ENCODE data around the gene ADAM8. TPM values are rescaled to one million over a fixed set of nuclear protein-coding genes. Genes with fewer than 3 reads are reported as not detected.

ADAM8 gene
- total RNA-seq, 4 donors from 2014 or later, result 0.90 to 2.1 (median 1.2) TPM

DNA sequence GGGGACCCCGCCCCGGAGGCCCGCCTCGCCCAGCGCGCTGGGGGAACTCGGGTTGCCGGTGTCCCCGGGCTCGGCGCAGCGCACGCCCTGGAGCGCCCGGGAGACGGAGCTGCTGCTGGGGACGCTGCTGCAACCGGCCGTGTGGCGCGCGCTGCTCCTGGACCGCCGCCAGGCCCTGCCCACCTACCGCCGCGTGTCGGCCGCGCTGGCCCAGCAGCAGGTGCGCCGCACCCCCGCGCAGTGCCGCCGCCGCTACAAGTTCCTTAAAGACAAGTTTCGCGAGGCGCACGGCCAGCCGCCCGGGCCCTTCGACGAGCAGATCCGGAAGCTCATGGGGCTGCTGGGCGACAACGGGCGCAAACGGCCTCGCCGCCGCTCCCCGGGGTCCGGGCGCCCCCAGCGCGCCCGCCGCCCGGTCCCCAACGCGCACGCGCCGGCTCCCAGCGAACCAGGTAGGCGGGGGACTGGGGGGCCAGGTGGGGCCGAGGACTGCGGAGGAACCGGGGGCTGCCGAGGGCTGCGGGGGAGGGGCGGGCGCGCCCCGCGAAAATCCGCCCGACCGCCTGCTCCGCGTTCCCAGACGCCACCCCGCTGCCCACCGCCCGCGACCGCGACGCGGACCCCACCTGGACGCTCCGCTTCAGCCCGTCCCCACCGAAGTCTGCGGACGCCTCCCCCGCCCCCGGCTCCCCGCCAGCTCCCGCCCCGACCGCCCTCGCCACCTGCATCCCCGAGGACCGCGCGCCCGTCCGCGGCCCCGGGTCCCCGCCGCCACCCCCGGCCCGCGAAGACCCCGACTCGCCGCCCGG, 46.1 kb downstream of the ADAM8 start:
- DNase-seq, result no peak
- Histone ChIP-seq H3K4me3 (no peak overlapping the region), H3K9me3 (no peaks in the 10 kb centered on the region), H3K27me3 (peaks cover 64 to 76% (median 64%) of the 10 kb centered on the region in 3 donors), H3K27ac (no peak overlapping the region), H3K36me3 (no peaks in the 10 kb centered on the region), H3K4me1 (no peaks in the 10 kb centered on the region)
- TF ChIP-seq, protein P1, sequence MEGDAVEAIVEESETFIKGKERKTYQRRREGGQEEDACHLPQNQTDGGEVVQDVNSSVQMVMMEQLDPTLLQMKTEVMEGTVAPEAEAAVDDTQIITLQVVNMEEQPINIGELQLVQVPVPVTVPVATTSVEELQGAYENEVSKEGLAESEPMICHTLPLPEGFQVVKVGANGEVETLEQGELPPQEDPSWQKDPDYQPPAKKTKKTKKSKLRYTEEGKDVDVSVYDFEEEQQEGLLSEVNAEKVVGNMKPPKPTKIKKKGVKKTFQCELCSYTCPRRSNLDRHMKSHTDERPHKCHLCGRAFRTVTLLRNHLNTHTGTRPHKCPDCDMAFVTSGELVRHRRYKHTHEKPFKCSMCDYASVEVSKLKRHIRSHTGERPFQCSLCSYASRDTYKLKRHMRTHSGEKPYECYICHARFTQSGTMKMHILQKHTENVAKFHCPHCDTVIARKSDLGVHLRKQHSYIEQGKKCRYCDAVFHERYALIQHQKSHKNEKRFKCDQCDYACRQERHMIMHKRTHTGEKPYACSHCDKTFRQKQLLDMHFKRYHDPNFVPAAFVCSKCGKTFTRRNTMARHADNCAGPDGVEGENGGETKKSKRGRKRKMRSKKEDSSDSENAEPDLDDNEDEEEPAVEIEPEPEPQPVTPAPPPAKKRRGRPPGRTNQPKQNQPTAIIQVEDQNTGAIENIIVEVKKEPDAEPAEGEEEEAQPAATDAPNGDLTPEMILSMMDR (IDR thresholded peaks at IDR 0.05 in 4 of 5, conservative IDR thresholded peaks at IDR 0.05 in 1 of 5), result no peak
- TF ChIP-seq POLR2A (IDR thresholded peaks at IDR 0.05), result no peak
- in situ Hi-C loops (cut with MboI; ENCODE audit: low sequenced_read_pairs in 4 of 4) (no loop called here), intact Hi-C loops (cut with DNase I; ENCODE audit: low total_unique reads) (no loop called here)
- no peak for ATAC-seq

DNA sequence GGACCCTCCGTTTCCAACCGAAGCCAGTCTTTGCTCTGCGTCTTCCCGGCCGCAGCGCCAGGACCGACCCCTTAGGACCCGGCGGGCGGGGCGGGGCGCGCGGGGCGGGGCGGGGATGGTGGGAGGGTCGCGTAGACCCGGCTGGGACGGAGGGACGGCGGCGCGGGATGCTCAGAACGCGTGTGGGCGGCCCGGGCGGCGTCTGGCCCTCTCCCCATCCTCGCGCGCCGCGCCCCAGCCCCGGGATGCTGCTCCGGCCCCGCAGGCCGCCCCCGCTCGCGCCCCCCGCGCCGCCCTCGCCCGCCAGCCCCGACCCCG, 46.7 kb downstream of the ADAM8 start, which contains the start of gene UTF1:
TSS of gene UTF1 (plus strand) at position 174 of the 318 bp plus-strand sequence. CDS start at position 246, 72 bp downstream.
- H3K4me3 ChIP-seq, result no peak within 1 kb of the TSS
- no peak for ATAC-seq
- in situ Hi-C loops (cut with MboI; ENCODE audit: low sequenced_read_pairs in 4 of 4) (no loop called here), intact Hi-C loops (cut with DNase I; ENCODE audit: low total_unique reads) (no loop called here)
- no peaks in the 10 kb centered on the region for H3K36me3 ChIP-seq
- no peak for TF ChIP-seq POLR2A (IDR thresholded peaks at IDR 0.05)
- TF ChIP-seq, protein P1 (IDR thresholded peaks at IDR 0.05 in 4 of 5, conservative IDR thresholded peaks at IDR 0.05 in 1 of 5), result no peak
- H3K4me1 ChIP-seq, result no peaks in the 10 kb centered on the region
- H3K9me3 ChIP-seq, result no peaks in the 10 kb centered on the region
- DNase-seq, result no peak
- peaks cover 61 to 79% (median 63%) of the 10 kb centered on the region in 3 donors for H3K27me3 ChIP-seq
- no peak within 1 kb of the TSS for H3K27ac ChIP-seq

DNA sequence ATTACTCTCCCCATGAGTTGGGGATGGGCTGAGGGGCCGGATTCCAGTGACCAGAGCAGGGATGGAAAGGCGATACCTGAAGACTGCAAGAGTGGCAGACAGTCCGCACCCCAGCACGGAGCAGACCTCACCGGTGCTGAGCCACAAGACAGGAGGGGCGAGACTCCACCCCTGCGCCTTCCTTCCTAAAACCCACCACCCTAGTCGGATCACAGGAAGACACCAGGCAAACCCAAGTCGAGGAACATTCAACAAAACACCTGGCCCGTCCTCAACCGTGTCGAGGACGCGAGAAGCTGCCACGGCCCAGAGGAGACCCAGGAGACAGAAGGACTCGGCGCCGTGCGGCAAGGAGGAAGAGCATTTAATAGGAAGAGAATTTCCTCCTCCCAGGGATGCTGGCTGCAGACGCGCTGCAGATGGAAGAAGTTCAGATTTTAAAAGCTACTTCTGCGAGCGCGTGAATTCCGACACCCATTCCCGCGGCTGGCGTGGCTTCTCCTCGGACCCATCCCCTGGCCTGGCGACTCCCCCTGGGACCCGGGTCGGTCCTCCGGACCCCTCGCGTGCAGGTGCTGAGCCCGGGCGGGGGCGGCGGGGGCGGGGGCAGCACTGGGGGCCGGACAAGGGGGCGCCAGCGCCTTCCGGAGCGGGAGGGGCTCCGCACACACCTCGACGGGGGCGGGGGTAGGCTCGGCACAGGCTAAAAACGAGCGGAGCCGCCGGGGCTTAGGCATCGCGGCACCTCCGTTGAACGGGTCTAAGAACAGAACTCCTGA, 47.2 kb downstream of the ADAM8 start:
- Histone ChIP-seq H3K9me3 (no peaks in the 10 kb centered on the region), H3K27ac (no peak overlapping the region), H3K4me1 (no peaks in the 10 kb centered on the region), H3K27me3 (peaks cover 64 to 84% (median 68%) of the 10 kb centered on the region in 3 donors), H3K36me3 (no peaks in the 10 kb centered on the region), H3K4me3 (no peak overlapping the region)
- no peak for ATAC-seq
- intact Hi-C loops (cut with DNase I; ENCODE audit: low total_unique reads), result no loop called here
- in situ Hi-C loops (cut with MboI; ENCODE audit: low sequenced_read_pairs in 4 of 4), result no loop called here
- TF ChIP-seq, protein P1 (IDR thresholded peaks at IDR 0.05 in 4 of 5, conservative IDR thresholded peaks at IDR 0.05 in 1 of 5), result no peak
- TF ChIP-seq POLR2A (IDR thresholded peaks at IDR 0.05), result no peak
- no peak for DNase-seq

DNA sequence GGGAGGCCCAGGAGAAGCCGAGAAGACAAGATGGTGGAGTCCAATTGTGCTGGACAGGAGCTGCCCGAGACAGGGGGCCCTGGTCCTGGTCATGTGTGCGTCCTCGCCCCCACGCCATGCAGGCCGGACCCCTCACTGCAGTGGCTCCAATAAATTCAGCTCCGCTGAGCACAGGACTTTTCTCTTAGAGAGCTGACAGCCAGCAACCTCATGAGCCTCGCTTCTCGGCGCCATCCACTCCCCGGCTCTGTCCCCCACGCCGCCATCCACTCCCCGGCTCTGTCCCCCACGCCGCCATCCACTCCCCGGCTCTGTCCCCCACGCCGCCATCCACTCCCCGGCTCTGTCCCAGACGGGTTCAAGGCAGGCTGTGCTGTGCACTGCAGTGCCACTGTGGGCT, 49.4 kb downstream of the ADAM8 start:
- Histone ChIP-seq H3K4me3 (no peak overlapping the region), H3K36me3 (no peaks in the 10 kb centered on the region), H3K27me3 (peaks cover 48 to 70% (median 60%) of the 10 kb centered on the region in 3 donors), H3K4me1 (no peaks in the 10 kb centered on the region), H3K9me3 (no peaks in the 10 kb centered on the region), H3K27ac (no peak overlapping the region)
- DNase-seq, result no peak
- no peak for ATAC-seq
- TF ChIP-seq, protein P1 (IDR thresholded peaks at IDR 0.05 in 4 of 5, conservative IDR thresholded peaks at IDR 0.05 in 1 of 5), result no peak
- in situ Hi-C loops (cut with MboI; ENCODE audit: low sequenced_read_pairs in 4 of 4), result no loop called here
- intact Hi-C loops (cut with DNase I; ENCODE audit: low total_unique reads), result no loop called here
